ENCODE measurements around the gene CFDP1.
"Not testable (repeated sequence)": the region's sequence is repeated elsewhere in the genome, so short reads cannot be mapped to it uniquely, and the experiment has no call there.

CFDP1 gene

DNA sequence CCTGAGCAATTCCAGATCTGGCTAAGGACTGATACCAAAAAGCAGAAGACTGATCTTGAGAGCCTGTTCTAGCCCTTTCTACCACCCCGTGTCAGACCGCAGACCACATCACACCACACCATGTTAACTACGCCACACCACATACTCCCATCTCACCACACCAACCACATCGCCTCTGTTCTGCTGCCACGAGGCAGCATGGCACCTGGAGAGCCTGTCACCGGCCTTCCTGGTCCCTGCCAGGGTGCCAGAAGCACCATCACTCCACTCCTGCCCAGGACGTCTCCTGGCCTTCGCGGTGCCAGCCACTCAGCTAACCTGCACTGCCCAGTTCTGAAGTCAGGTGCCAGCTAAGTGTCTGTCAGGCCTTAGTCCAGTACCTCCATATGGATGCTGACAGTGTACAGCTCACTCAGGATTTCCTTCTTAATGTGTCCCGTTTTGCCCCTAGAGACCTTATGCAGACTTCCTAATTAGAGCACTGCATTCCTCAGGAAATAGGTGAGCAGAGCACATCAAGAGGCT is 144.6 kb downstream of the CFDP1 start:
- no peak for DNase-seq

DNA sequence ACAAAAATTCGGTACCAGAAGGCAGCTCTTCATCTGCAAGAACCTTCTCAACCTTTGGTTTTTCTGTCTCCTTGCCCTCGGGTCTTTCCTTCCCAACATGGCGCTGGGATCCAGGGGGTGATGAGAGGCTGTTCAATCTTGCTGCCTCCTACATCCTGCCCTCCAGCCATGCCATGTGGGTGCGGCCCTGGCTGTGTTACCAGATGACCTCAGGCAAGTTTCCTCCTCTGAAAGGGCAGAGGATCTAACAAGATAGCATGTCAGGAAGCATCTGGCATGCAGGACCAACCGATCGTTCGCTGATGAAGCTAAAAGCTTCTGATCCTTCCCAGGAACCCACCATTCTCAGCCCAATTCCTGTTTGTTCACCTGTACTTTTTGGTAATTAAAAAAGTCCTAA is 145.1 kb downstream of the CFDP1 start:
- no peak for DNase-seq

- DNase-seq = no peak
Observed at GRCh38 chr16:75287708-75288107, 145.6 kb downstream of the CFDP1 start.

DNA sequence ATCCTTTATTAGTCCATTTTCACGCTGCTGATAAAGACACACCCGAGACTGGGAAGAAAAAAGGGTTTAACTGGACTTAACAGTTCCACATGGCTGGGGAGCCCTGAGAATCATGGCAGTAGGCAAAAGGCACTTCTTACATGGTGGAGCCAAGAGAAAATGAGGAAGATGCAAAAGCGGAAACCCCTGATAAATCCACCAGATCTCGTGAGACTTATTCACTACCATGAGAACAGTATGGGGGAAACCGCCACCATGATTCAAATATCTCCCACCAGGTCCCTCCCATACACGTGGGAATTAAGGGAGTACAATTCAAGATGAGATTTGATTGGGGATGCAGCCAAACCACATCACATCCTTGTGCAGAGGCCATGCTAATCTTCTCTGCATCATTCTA is 146.9 kb downstream of the CFDP1 start:
- no peak for DNase-seq

GRCh38 chr16:75282466-75283281 is 150.6 kb downstream of the CFDP1 start:
- no peak for DNase-seq

- DNase-seq = no peak
Observed at GRCh38 chr16:75281826-75282225, 151.5 kb downstream of the CFDP1 start.

GRCh38 chr16:75281009-75281408 is 152.3 kb downstream of the CFDP1 start:
- not testable (repeated sequence) for DNase-seq

DNA sequence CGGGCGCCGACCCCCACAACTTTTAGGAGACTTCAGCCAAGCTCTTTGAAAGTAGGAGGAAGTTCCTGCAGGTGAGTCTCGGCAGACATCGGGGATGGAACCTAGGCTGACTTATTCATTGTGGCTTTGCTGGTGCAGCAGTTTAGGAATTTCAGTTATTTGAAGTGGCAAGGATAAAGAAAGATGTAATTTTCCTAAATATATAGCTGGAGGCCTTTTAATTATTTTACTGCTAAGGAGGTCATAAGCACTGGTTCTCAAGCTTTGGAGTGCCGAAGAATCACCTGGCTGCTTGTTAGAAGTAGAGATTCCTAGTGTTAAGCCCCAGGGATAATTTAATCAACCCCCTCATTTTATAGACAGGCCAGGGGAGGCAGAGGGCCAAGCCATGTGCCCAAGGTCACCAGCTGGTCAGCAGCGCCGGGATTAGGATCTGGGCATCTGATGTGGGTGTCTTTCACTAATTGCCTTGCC is 152.9 kb downstream of the CFDP1 start:
- DNase-seq = no peak

- DNase-seq = no peak
Observed at GRCh38 chr16:75279305-75279704, 154.0 kb downstream of the CFDP1 start.

DNA sequence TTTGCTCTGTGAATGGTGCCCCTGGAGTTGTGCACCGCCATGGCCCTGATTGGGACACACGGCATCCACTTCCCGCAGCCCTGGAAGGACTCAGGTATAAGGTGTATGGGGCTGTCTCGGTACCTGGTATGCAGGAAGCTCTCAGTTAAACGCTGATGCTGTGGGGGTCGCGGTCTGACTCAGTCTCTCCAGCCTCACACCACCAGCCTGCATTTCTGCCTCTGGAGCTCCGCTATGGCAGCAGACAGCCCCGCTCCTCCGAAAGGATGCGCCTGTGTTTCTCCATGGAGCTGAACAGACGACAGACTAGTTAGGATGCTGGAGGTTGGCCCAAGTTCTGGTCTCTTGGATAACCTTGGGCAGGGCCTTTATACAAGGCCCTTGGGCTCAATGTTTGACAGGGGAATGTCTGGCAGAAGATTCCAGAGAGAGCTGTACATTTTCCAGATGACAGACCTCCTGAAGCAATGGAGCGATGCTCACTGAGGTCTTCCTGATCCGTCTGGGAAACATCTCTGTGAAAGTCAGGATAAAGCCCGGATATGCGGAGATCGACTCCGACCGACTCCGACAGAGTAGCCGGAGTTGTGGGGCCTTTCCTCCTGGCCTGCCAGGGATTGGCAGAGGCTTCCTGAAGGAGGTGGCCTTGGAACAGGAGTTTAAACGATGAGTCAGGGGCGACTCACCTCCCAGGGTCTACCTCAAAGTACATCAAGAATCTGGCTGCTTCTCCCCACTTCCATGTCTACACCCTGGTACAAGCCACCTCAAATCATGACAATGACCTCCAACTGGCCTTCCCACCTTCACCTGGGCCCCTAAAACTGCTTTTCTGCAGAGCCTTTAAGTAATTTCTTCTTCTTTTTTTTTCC is 160.0 kb downstream of the CFDP1 start:
- no peak for DNase-seq

GRCh38 chr16:75272629-75273028 is 160.7 kb downstream of the CFDP1 start:
- DNase-seq = not testable (repeated sequence)

GRCh38 chr16:75272097-75272551 is 161.2 kb downstream of the CFDP1 start:
- DNase-seq = peak; percentile 35 to 40

DNA sequence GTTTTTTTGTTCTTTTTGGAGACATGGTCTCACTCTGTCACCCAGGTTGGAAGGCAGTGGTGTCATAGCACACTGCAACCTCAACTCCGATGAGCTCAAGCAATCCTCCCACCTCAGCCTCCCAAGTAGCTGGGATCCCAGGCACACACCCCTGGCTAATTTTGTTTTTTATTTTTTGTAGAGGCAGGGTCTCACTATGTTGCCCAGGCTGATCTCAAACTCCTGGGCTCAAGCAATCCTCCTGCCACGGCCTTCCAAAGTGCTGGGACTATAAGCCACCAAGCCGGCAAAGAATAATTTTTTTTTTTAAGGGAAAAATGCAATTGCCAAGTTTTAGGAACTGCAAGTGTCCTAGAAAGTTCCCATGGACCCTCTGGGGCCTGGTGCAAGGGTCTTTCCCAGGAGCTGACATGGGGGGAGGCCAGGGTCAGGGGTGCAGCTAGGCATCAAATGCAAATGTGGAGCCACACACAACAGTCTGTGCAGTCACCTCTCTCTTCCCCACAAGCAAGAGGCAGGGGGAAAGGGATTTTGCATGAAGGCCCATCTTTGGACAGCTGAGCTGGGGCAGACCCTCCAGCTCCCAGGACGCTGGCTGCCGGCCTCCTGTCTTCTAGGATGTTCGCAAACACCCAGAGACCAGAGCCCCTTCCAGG is 161.7 kb downstream of the CFDP1 start:
- no peak for DNase-seq

DNA sequence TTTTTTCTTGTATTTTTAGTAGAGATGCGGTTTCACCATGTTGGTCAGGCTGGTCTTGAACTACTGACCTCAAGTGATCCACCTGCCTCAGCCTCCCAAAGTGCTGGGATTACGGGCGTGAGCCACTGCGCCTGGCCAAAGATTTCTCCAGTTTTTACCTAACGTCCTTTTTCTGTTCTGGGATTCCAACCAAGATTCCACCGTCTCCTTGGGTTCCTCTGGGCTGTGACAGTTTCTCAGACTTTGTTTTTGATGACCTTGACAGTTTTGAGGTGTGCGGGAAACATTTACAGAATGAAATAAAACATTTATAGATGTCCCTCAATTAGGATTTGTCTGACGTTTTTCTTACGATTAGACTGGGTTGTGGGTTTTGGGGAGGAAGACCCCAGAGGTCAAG is 163.9 kb downstream of the CFDP1 start:
- not testable (repeated sequence) for DNase-seq

DNA sequence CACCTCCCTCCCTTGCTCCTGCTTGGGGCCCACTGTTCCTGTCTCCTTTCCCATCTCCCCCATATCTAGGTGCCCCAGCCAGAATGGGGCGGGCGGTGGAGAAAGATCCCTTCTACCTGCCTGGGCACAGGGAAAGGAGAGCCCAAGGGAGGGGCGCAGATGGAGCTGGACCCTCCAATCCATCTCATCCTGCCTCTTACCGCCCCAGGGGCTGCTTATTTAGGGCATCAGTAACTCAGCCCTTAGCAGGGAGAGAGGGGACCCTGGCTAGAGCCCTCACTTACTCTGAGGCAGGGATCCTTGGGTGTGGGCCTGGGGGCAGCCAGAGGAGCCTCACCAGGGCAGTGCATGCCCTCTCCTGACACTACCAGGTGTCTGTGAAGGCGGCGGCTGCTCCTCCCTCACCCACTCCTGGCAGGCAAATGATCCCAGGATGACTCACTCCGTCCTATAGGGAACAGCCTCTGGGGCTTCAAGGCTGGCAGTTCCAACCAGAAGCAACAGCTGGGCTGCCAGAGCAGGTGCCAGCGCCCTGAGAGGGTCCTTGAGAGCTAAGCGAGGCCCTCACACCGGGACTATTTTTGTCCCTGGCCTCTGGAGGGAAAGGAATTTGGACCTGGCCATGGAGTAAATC is 165.6 kb downstream of the CFDP1 start:
- DNase-seq = no peak

GRCh38 chr16:75266738-75267630 is 166.3 kb downstream of the CFDP1 start:
- no peak for DNase-seq

GRCh38 chr16:75265911-75266701 is 167.2 kb downstream of the CFDP1 start:
- DNase-seq = no peak

DNA sequence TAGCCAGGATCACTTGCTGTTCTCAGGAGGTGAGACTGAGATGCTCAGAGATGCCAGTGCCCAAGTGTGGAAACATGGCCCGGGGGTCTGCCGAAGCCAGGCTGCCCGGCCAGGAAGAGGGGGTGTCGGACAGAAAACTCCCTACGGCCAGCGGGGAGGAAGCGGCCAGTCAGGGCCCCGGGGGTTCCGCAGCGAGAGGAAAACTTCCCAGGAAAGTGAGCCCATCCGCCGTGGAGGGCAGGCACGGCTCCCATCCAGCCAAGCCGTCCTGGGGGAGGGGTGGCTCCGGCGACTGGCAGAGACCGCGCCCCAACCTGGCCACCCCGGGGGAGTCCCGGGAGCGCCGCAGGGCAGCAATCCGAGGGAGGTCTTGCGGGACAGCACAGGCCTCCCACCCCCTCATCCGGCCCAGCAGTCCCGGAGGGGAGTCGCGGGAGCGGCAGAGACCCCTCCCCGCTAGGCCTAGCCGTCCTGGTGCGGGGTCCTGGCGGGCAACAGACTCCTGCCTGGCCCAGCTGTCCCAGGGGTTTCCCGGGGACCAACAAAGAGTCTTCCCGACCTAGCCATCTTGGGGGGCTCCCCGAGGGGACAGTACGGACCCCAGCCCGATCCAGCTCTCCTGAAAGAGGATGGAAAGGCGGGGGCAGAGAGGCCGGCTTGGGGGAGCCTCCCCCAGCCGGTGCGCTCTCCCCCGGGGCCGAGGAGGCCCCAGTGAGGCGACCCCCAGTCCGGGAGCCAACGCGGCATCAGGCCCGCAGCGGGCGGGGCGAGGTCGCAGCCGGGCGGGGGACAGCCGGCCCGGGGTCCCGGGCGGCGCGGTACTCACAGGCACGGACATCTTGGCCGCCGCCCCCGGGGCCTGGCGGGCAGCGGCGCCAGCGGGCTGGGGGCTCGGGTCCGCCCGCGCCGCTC is 168.0 kb downstream of the CFDP1 start:
- no peak for DNase-seq

DNA sequence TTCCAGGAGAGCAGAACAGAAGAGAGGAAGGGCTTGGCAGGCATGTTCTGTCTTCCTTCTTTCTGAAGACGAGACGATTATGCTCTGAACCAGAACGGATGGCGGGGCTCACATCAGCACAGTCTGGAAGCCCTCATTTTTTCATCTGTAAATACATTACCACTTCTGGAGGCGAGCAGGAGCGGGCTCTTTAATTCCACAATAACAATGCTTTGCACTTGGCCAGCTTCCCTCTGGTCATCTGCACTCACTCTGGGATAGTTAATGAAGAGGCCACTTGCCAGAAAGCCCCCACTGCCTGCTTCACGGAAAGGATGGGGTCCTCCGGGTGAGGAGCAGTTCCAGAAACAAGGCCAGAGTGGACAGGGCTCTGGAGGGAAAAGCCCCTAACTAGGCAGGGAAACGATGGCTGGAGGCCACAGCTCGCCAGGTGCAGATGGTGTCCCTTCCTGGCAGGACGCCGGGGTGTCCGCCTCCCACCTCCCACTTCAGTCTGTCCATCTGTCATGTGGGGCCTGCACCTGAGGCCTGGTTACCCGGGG is 168.8 kb downstream of the CFDP1 start:
- no peak for DNase-seq

All from Kasumi-1 (cell line).